HG02943 (cell line): ENCODE data around the gene TOMM40L.

Experiments used
- ATAC-seq: cut with Tn5 transposase; IDR thresholded peaks from one replicate; pipeline ENCODE4 v1.9.1; 2021; ENCODE audit warnings: mild to moderate bottlenecking, low read depth, moderate library complexity; ENCODE audit not compliant: unreplicated experiment

TOMM40L gene

GRCh38 chr1:161225534-161226319 is at the start of gene TOMM40L:
Gene TOMM40L (plus strand): TSS chr1:161226060. CDS start chr1:161226490, 430 bp downstream.
- peak; percentile 93 for ATAC-seq

GRCh38 chr1:161176468-161177111 is 49.3 kb upstream of the TOMM40L start:
- no peak for ATAC-seq

GRCh38 chr1:161177112-161177935 is 48.5 kb upstream of the TOMM40L start, which contains the start of gene B4GALT3:
Gene B4GALT3 (minus strand): TSS chr1:161177507. CDS start chr1:161176060, 1,447 bp downstream.
- ATAC-seq: peak; percentile 67

- no peak for ATAC-seq
Measured at GRCh38 chr1:161177936-161178244, 48.0 kb upstream of the TOMM40L start.

DNA sequence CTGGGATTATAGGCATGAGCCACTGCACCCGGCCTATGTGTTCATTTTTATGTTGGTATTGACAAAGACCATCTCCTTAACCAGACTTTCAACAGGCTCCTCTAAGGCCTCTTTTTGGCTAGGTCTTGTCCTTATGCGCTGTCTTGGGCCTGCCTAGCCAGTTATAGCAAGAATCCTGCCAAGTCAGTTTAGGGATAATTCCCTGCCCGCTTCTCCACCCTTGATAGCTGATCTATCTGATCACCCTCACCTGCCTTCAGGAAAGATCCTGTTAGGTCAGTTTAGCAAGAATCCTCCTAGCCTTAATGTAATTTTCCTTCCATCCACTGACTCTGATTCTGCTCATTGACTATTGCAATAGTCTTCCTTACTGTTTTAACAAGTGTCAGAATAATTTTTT is 46.2 kb upstream of the TOMM40L start:
- ATAC-seq: no peak

DNA sequence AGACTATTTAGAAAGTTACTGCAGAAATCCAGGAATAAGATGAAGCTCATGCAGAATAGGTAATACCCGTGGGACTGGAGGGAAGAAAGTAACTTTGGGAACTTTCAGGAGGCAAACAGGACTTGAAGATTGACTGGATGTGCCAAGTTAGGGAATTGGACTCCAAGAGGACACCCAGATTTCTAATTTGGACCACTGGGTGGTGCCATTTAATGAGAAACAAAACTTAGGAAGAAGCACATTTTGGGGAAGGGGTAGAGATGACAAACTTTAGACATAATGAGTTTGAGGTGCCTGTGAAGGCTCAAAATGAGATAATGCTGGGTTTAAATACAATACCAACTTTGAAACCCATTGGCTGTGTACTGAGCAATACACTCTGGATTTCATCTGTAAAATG is 45.2 kb upstream of the TOMM40L start:
- no peak for ATAC-seq

DNA sequence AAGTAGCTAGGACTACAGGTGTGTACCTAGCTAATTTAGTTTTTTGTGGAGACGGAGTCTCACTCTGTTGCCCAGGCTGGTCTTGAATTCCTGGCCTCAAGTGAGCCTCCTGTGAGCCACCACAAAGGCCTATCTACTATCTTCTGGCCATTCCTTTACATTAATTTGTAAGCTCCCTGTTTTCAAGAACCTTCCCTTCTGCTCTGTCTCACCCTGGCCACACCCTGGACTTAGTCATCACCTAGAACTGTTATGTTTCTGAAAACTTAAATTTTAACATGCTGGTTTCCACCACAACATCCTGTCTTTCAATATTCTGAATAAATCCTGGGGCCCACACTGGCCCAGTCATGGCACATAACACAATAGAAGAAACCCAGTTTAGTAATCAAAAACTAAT is 43.6 kb upstream of the TOMM40L start:
- ATAC-seq: no peak

- peak; percentile 68 for ATAC-seq
Measured at GRCh38 chr1:161185282-161185682, 40.6 kb upstream of the TOMM40L start.

DNA sequence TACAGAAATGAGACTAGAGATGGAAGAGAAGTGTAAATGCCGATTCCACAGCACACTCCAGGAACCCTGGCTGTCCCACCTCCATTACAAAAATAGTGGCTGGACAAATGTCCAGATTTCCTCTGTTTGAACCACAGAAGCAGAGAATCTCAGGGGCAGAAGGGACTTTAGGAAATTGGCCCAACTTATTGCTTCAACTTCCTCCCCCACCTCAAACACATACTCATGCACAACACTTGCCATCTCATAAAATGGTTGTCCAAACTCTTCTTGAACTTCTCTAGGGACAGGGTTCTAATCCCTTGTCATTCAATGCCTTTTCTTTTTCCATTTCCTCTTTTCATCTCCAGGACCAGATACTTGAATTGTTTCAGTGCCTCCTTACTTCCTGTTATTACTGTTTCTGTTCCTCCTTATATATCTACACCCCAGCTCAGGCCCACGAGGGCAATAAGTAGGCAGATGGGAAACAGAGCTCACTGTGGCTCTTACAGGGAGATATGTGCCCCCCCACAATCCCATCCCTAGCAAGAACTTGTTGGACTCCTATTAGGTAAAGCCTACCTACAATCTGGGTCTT is 40.0 kb upstream of the TOMM40L start:
- peak; percentile 27 for ATAC-seq

DNA sequence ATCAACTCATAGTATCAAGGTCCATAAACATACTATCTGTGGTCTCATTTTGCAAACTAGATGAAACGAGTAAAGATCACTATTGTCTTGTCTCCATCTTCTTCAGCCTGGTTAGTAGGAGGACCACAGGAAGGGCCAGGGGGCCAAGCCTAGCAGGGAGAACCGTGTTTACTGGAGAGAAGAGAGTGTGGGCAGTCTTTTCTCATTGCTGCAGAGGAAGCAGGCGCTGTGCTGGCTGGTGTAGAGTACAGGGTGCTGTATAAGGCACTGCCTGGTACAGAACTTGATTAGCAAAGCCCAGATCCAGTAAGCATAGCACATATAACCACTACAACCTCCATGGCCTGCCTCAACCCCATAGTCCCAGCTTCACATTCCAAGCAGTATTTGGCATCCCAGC is 38.5 kb upstream of the TOMM40L start:
- no peak for ATAC-seq

DNA sequence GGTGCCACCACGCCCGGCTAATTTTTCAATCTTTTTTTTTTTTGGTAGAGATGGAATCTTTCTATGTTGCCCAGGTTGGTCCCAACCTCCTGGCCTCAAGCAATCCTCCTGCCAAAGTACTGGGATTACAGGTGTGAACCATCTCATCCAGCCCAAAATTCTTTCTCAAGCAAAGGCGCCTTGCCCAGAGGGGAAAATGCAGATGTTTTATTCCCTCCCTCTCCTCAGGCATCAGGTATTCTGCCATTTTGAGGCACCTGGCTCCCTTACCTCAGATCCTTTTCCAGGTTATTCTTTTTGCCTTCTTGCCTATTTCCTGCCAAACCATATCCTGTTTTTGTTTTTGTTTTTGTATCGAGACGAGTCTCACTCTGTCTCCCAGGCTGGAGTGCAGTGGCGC is 37.5 kb upstream of the TOMM40L start:
- ATAC-seq: no peak

DNA sequence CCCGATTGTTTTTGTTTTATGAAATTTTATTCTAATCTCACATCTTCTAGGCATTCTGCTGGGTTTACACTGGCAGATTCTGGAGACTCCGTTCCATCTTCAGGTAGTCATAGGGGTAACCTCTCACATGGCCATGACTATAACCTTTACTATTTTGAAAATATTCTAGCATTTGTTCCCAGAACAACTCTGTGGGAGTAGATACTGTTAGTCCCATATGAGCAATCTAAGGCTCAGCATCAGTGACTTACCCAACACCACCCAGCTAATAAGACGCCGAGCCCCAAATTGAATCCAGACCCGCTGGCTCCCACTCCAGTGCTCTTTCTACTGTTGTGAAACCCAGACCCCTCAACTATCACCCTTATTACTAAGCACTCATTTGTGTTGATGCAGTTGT is 36.8 kb upstream of the TOMM40L start:
- ATAC-seq: no peak

DNA sequence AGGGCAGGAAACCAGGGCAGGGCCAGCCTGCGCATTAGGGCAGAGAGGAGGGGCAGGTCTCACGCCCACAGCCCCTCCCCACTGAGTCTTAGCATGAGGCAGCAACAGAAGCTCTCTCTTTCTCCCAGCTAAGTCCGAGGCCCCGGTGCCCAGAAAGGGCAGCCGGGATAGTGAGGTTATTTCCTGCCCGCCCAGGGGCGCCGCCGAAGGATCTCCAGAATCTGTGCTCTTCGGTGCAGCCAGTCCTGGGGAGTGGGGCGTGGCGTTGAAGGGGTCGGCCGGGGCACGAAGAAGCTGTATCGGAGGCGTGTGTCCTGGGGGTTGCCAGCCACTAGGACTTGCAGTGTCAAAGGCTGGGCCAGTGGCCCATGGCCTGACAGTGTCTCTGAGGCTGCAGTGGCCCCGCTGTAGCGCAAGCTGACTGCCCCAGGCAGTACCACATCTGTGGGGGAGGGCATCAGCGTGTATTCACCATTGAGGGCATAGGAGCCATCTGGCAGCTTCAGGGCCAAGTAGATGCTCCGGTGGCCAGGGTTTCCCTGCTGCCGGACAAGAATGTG is 34.8 kb upstream of the TOMM40L start:
- no peak for ATAC-seq

DNA sequence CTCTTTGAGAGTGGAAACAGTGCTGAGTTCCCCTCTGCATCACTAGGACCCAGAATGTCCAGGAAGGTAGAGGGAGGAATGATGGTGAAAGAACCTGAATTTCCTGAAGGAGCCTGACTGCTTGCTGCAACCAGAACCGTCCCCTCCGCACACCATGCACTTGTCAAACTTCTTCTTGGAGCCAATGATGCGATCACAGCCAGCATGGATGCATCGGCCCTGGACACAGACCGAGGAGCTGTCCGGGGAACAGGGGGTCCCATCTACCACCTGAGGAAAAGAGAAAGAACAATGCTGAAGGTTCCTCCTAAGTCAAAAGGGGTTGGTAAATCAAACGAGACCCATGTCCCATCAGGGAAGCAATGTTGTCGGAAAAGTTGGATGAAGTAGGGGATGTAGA is 33.9 kb upstream of the TOMM40L start:
- no peak for ATAC-seq

GRCh38 chr1:161192476-161193465 is 33.1 kb upstream of the TOMM40L start:
- no peak for ATAC-seq

GRCh38 chr1:161193561-161194235 is 32.2 kb upstream of the TOMM40L start:
- ATAC-seq: no peak

DNA sequence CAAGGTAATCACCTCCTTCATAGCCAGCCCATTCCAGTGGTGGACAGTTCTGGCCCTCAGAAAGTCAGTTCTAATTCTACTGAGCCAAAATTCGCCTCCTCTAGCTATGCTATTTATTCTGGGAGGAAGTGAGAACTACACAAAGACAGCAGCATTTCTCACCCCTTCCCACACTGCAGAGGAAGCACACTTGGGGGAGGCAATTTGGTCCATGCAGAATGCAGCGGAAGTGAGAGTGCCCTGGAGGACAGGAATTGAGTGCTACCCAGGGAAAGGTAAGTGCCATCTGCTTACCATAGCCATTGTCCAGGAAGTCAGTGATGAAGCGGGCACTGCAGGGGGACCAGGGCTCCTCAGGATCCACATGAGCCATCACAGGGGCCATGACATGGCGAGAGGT is 30.7 kb upstream of the TOMM40L start:
- ATAC-seq: no peak

DNA sequence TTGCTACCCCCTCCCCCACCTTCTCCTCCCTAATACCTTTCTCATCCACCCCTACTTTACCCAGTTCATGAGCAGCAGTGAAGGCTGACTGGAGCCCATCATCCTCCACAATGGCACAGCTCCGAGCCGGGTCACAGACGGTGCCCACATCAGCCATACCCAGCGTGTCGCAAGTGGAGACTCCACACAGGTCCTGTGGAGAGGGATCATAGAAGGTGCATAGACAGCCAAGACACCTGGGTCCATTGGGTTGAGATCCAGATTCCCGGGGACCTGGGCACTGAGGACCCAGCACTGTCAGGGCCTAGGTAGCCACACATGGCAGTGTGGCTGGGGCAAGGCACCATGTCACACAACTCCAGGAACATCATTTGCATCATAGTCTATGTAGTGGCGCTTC is 29.7 kb upstream of the TOMM40L start:
- ATAC-seq: no peak
